Epithelial cell of prostate (primary cell): ENCODE data around the gene PEX3.
"Not testable (repeated sequence)": the region's sequence is repeated elsewhere in the genome, so short reads cannot be mapped to it uniquely, and the experiment has no call there.

Experiments used
- DNase-seq: peaks from one replicate; pipeline ENCODE4 v3.0.0-alpha.2; 2011; ENCODE audit warnings: low read depth, low spot score
- H3K27ac ChIP-seq: fragments of 450-650 bp; 2 replicates; pipeline ENCODE4 v1.5.1; 2017; ENCODE audit warnings: mild to moderate bottlenecking

PEX3 gene

GRCh38 chr6:143441680-143442545, 8.7 kb upstream of the PEX3 start:
- no peak for DNase-seq

GRCh38 chr6:143443096-143443495, 7.5 kb upstream of the PEX3 start:
- H3K27ac ChIP-seq, result no peak overlapping the region
- DNase-seq, result no peak

More at GRCh38 chr6:143441680-143442545, 8.7 kb upstream of the PEX3 start:
- H3K27ac ChIP-seq, result no peak overlapping the region

- not testable (repeated sequence) for H3K27ac ChIP-seq, DNase-seq
These were observed 2.7 kb upstream of the PEX3 start for GRCh38 chr6:143447865-143448264.

- H3K27ac ChIP-seq, result no peak overlapping the region
- no peak for DNase-seq
These were observed 1.4 kb upstream of the PEX3 start for GRCh38 chr6:143449082-143449713.

GRCh38 chr6:143449714-143450452, 722 bp upstream of the PEX3 start:
- no peak for DNase-seq
- peak overlapping the region; percentile 45 for H3K27ac ChIP-seq

- no peak for DNase-seq
These were observed 926 bp downstream of the PEX3 start for GRCh38 chr6:143451531-143451930.

GRCh38 chr6:143457563-143458359, 7.2 kb downstream of the PEX3 start:
- DNase-seq, result no peak
- H3K27ac ChIP-seq, result peak overlapping the region; percentile 31

More at GRCh38 chr6:143451531-143451930, 926 bp downstream of the PEX3 start:
- peak overlapping the region; percentile 45 for H3K27ac ChIP-seq

GRCh38 chr6:143465546-143465945, 14.9 kb downstream of the PEX3 start:
- no peak for DNase-seq
- no peak overlapping the region for H3K27ac ChIP-seq

GRCh38 chr6:143468026-143468425, 17.4 kb downstream of the PEX3 start:
- no peak for DNase-seq
- H3K27ac ChIP-seq, result peak overlapping the region; percentile 26

- not testable (repeated sequence) for DNase-seq, H3K27ac ChIP-seq
These were observed 18.2 kb downstream of the PEX3 start for GRCh38 chr6:143468823-143469222.

GRCh38 chr6:143471822-143472221, 21.2 kb downstream of the PEX3 start:
- H3K27ac ChIP-seq, result no peak overlapping the region
- DNase-seq, result no peak

- no peak for DNase-seq
- H3K27ac ChIP-seq, result no peak overlapping the region
These were observed 25.9 kb downstream of the PEX3 start for GRCh38 chr6:143476545-143476944.

- no peak for DNase-seq
- H3K27ac ChIP-seq, result no peak overlapping the region
These were observed 28.0 kb downstream of the PEX3 start for GRCh38 chr6:143478479-143479062.

GRCh38 chr6:143482593-143482992, 32.0 kb downstream of the PEX3 start:
- H3K27ac ChIP-seq, result no peak overlapping the region
- DNase-seq, result no peak

GRCh38 chr6:143485967-143486366, 35.4 kb downstream of the PEX3 start:
- no peak for DNase-seq

GRCh38 chr6:143486752-143487151, 36.1 kb downstream of the PEX3 start:
- DNase-seq, result no peak
- no peak overlapping the region for H3K27ac ChIP-seq

More at GRCh38 chr6:143485967-143486366, 35.4 kb downstream of the PEX3 start:
- no peak overlapping the region for H3K27ac ChIP-seq

- no peak overlapping the region for H3K27ac ChIP-seq
- no peak for DNase-seq
These were observed 39.6 kb downstream of the PEX3 start for GRCh38 chr6:143490244-143490643.

- no peak for DNase-seq
- H3K27ac ChIP-seq, result no peak overlapping the region
These were observed 40.2 kb downstream of the PEX3 start for GRCh38 chr6:143490775-143491174.

- H3K27ac ChIP-seq, result no peak overlapping the region
- DNase-seq, result no peak
These were observed 46.4 kb downstream of the PEX3 start for GRCh38 chr6:143496974-143497373.

- DNase-seq, result no peak
- H3K27ac ChIP-seq, result no peak overlapping the region
These were observed 47.8 kb downstream of the PEX3 start for GRCh38 chr6:143498428-143498827.
